Hepatocyte (in vitro differentiated cells): Measurements from ENCODE around the gene SLIT1.

Source experiments
- EZH2 ChIP-seq: fragments of 200-600 bp; sonication (generic); IDR thresholded peaks from 2 replicates; pipeline ENCODE4 v1.6.1; 2016; ENCODE audit warnings: antibody characterized with exemption, mild to moderate bottlenecking, borderline replicate concordance
- EZH2phosphoT487 ChIP-seq: fragments of 200-600 bp; sonication (generic); IDR thresholded peaks from one replicate; pipeline ENCODE4 v1.6.1; 2018; ENCODE audit warnings: antibody characterized with exemption, mild to moderate bottlenecking, low read depth, moderate library complexity; ENCODE audit not compliant: unreplicated experiment, severe bottlenecking
- TF ChIP-seq, protein P1 (sequence below): fragments of 200-600 bp; sonication (generic); IDR thresholded peaks from 2 replicates; pipeline ENCODE4 v1.5.1; 2016; ENCODE audit warnings: antibody characterized with exemption, mild to moderate bottlenecking; ENCODE audit not compliant: poor library complexity

DNA sequence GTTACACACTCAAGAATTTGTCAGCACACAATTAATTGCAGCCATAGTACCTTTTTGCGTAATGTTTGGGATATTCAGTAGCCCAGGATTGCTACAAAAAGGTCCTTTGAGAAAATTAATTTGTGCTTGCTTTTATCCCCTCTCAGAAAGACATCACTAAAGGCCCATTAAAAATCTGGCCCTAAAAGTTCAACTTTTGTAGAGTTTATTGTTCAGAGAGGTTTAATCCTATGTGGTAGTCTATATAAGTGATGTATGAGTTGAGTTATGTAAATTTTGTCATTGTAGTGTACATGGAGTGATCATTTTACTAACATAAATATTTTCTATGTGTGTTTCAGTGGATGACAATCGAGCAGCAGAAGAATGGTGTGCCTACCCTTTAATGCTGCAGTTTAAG, 227.7 kb downstream of the SLIT1 start:
- TF ChIP-seq EZH2 = no peak
- TF ChIP-seq, protein P1, sequence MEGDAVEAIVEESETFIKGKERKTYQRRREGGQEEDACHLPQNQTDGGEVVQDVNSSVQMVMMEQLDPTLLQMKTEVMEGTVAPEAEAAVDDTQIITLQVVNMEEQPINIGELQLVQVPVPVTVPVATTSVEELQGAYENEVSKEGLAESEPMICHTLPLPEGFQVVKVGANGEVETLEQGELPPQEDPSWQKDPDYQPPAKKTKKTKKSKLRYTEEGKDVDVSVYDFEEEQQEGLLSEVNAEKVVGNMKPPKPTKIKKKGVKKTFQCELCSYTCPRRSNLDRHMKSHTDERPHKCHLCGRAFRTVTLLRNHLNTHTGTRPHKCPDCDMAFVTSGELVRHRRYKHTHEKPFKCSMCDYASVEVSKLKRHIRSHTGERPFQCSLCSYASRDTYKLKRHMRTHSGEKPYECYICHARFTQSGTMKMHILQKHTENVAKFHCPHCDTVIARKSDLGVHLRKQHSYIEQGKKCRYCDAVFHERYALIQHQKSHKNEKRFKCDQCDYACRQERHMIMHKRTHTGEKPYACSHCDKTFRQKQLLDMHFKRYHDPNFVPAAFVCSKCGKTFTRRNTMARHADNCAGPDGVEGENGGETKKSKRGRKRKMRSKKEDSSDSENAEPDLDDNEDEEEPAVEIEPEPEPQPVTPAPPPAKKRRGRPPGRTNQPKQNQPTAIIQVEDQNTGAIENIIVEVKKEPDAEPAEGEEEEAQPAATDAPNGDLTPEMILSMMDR = no peak
- no peak for TF ChIP-seq EZH2phosphoT487
